NB4 (cell line): Measurements from ENCODE around the gene TMEM132E.

Source experiments
- CTCF ChIP-seq: IDR thresholded peaks from one replicate; pipeline ENCODE4 v1.5.1; 2012; ENCODE audit warnings: low read depth, low read length
- POLR2A ChIP-seq: IDR thresholded peaks from 2 replicates; pipeline ENCODE4 v1.6.1; 2011; ENCODE audit warnings: mild to moderate bottlenecking; ENCODE audit not compliant: insufficient read length; ENCODE audit errors: extremely low read depth
- TF ChIP-seq, protein P1 (sequence below): IDR thresholded peaks from 2 replicates; pipeline ENCODE4 v1.6.1; 2011; ENCODE audit warnings: low read depth, low read length

- TF ChIP-seq POLR2A (no peak), CTCF (no peak)
- TF ChIP-seq, protein P1, sequence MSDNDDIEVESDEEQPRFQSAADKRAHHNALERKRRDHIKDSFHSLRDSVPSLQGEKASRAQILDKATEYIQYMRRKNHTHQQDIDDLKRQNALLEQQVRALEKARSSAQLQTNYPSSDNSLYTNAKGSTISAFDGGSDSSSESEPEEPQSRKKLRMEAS, result no peak
Measured at GRCh38 chr17:34683390-34683789, 104.0 kb downstream of the TMEM132E start.
